K562 (cell line): Measurements from ENCODE around the gene OR56B4. TPM values are rescaled to one million over a fixed set of nuclear protein-coding genes. Genes with fewer than 3 reads are reported as not detected.

ENCODE experiments used
- ATAC-seq: fragments of 200-7000 bp; cut with Tn5 transposase; 3 replicates; pipeline ENCODE4 v1.9.1; 2020; ENCODE audit warnings: moderate library complexity
- BruUV-seq: library from RNA; stranded (reverse); fragments of 400-500 nt; replicated peaks from 2 replicates; lab custom pipeline; 2021; lab: Mats Ljungman, UMichigan
- CTCF ChIA-PET: fragments of 300-600 bp; formaldehyde crosslinking; extraction: SDS; loops from one replicate; lab custom pipeline; 2021; ENCODE audit warnings: low intra/inter-chr PET ratio; lab: Yijun Ruan, JAX
- POLR2A ChIA-PET: fragments of 300-600, 350-650 bp; sonication (Branson Sonifier 250); formaldehyde crosslinking; extraction: SDS; loops from one replicate; lab custom pipeline; 2021; ENCODE audit warnings: antibody characterized with exemption, inconsistent platforms; lab: Yijun Ruan, JAX
- DNase-seq, 4 experiments: peaks; one replicate each; pipeline versions ENCODE4 v3.0.0 to v3.0.0-alpha.2; 2011 to 2018; ENCODE audit warnings: low spot score in 3 of 4, mixed read lengths in 3 of 4; ENCODE audit errors: extremely low read depth in 1 of 4
- FAIRE-seq: peaks from 2 replicates; lab custom pipeline; 2011; peaks lifted over from hg19 to GRCh38; lab: Jason Lieb, UNC
- H2AFZ ChIP-seq: 2 replicates; pipeline ENCODE4 v1.6.0; 2011; ENCODE audit warnings: low read depth, low read length, control low read depth, inconsistent platforms
- H3K27ac ChIP-seq: fragments of 200-600 bp; 3 replicates; pipeline ENCODE4 v1.8.0; 2011; ENCODE audit warnings: low read depth, mild to moderate bottlenecking, control low read depth, inconsistent platforms, low read length, moderate library complexity, mixed read lengths; ENCODE audit errors: extremely low read depth
- H3K27me3 ChIP-seq, 2 experiments: fragments of 300-600 bp in 1 of 2; 2 replicates in 1 of 2; 3 replicates in 1 of 2; pipeline versions ENCODE4 v1.6.0 to v1.8.0; 2011; ENCODE audit warnings: inconsistent platforms in 2 of 2, low read length in 2 of 2, mild to moderate bottlenecking in 1 of 2, mixed read lengths in 1 of 2, moderate library complexity in 1 of 2; ENCODE audit not compliant: control insufficient read depth in 2 of 2, insufficient read depth in 2 of 2
- H3K36me3 ChIP-seq: fragments of 300-600 bp; 3 replicates; pipeline ENCODE4 v1.8.0; 2011; ENCODE audit warnings: mild to moderate bottlenecking, low read length, inconsistent platforms; ENCODE audit not compliant: control insufficient read depth, insufficient read depth
- H3K4me1 ChIP-seq, 2 experiments: fragments of 200-600 bp in 1 of 2; replicated peaks in 1 of 2; 2 replicates in 1 of 2; 3 replicates in 1 of 2; pipeline versions ENCODE4 v1.5.1 to v1.8.0; 2011; ENCODE audit warnings: inconsistent platforms in 2 of 2, low read length in 2 of 2, mild to moderate bottlenecking in 1 of 2, mixed read lengths in 1 of 2, moderate library complexity in 1 of 2; ENCODE audit not compliant: control insufficient read depth in 2 of 2, insufficient read depth in 2 of 2
- H3K4me2 ChIP-seq: 2 replicates; pipeline ENCODE4 v1.6.1; 2011; ENCODE audit warnings: low read length, control low read depth, inconsistent platforms, mixed read lengths; ENCODE audit not compliant: insufficient read depth
- H3K4me3 ChIP-seq: fragments of 200-600 bp; sonication (generic), shearing (Covaris generic); 2 replicates; pipeline ENCODE4 v1.5.1; 2016; ENCODE audit warnings: control low read depth, inconsistent platforms
- H3K79me2 ChIP-seq: fragments of 200-600 bp; 3 replicates; pipeline ENCODE4 v1.8.0; 2011; ENCODE audit warnings: low read length, inconsistent platforms; ENCODE audit not compliant: control insufficient read depth, insufficient read depth
- H3K9ac ChIP-seq, 2 experiments: 2 replicates each; pipeline versions ENCODE4 v1.6.0 to v1.6.1; 2011; ENCODE audit warnings: low read depth in 2 of 2, low read length in 2 of 2, control low read depth in 1 of 2, inconsistent platforms in 1 of 2, mild to moderate bottlenecking in 1 of 2, mixed read lengths in 1 of 2; ENCODE audit not compliant: insufficient read depth in 1 of 2
- H3K9me1 ChIP-seq: one replicate; pipeline ENCODE4 v1.6.0; 2011; ENCODE audit warnings: inconsistent platforms, mild to moderate bottlenecking, low read length, moderate library complexity; ENCODE audit not compliant: control insufficient read depth, insufficient read depth
- H3K9me3 ChIP-seq: replicated peaks from 2 replicates; pipeline ENCODE4 v1.5.1; 2011; ENCODE audit warnings: low read depth, low read length, inconsistent platforms; ENCODE audit not compliant: control insufficient read depth, insufficient read depth
- H4K20me1 ChIP-seq: replicated peaks from 2 replicates; pipeline ENCODE4 v1.6.1; 2011; ENCODE audit warnings: low read length, inconsistent platforms, mixed read lengths; ENCODE audit not compliant: control insufficient read depth, insufficient read depth
- HMG20B ChIP-seq: fragments of 250-450 bp; sonication (Bioruptor Pico); IDR thresholded peaks from 2 replicates; pipeline ENCODE4 v1.5.0; 2021; ENCODE audit warnings: mild to moderate bottlenecking
- SRSF1 ChIP-seq: fragments of 200-400 bp; formaldehyde crosslinking; IDR thresholded peaks from 2 replicates; pipeline ENCODE4 v1.6.1; 2017; ENCODE audit warnings: mild to moderate bottlenecking, low read depth, low read length, moderate library complexity
- STAT5A ChIP-seq: IDR thresholded peaks from 2 replicates; pipeline ENCODE4 v1.6.1; 2012; ENCODE audit warnings: low read length, inconsistent platforms, borderline replicate concordance
- WGBS: fragments of 100-300 bp; shearing (Covaris generic); methylation state at CpG from one replicate; pipeline ENCODE4 v1.1.6; 2016; ENCODE audit warnings: low coverage, mixed read lengths; ENCODE audit not compliant: insufficient coverage; ENCODE audit errors: missing lambda C conversion rate; 5-methylcytosine and 5-hydroxymethylcytosine counted together
- in situ Hi-C: fragments of 300-500 bp; cut with MboI; formaldehyde crosslinking; loops from 4 replicates; pipeline ENCODE4 v1.15.0; 2018; ENCODE audit warnings: inconsistent platforms, mixed read lengths
- intact Hi-C: fragments of 100-400 bp; cut with micrococcal nuclease; formaldehyde crosslinking; loops from 2 replicates; pipeline ENCODE4 v1.14.2; 2022
- polyA plus RNA-seq, 8 experiments: library from polyadenylated mRNA; depleted of rRNA in 4 of 8; stranded (reverse) in 5 of 8; unstranded in 3 of 8; fragments of >200 nt; fragmentation: Nextera tagmentation in 2 of 8; fragmentation: Illumina TruSeq in 1 of 8; extraction: Ambion mirVana in 2 of 8; extraction: Trizol in 1 of 8; gene quantifications; 2 replicates each; pipeline versions ENCODE4 v1.2.1 to v1.2.3, GENCODE V29; 2011 to 2014; ENCODE audit warnings: inconsistent platforms in 1 of 8, missing spikeins in 1 of 8
- total RNA-seq, 7 experiments: library from RNA; depleted of rRNA in 6 of 7; stranded (reverse); fragments of >200 nt in 6 of 7; fragmentation: Illumina TruSeq in 2 of 7; extraction: Trizol in 2 of 7; gene quantifications; 2 replicates each; pipeline versions ENCODE4 v1.2.1 to v1.2.3, GENCODE V29; 2011 to 2021; ENCODE audit warnings: low replicate concordance in 1 of 7
- TF ChIP-seq, protein P1 (sequence below): sonication (generic); formaldehyde crosslinking; IDR thresholded peaks from 2 replicates; pipeline ENCODE4 v1.8.0; 2022; ENCODE audit warnings: missing genetic modification reagents, mild to moderate bottlenecking, moderate library complexity, borderline replicate concordance
- TF ChIP-seq, protein P2 (sequence below): fragments of 450-650 bp; IDR thresholded peaks from 2 replicates; pipeline ENCODE4 v1.6.1; 2017; ENCODE audit warnings: antibody characterized with exemption, mild to moderate bottlenecking

The OR56B4 gene
- total and polyA plus RNA-seq, 9 of the 15 experiments (the other 6 are each of a cell fraction or from before 2014, with no cell fraction given) = 0.07 TPM; not detected in 8

DNA sequence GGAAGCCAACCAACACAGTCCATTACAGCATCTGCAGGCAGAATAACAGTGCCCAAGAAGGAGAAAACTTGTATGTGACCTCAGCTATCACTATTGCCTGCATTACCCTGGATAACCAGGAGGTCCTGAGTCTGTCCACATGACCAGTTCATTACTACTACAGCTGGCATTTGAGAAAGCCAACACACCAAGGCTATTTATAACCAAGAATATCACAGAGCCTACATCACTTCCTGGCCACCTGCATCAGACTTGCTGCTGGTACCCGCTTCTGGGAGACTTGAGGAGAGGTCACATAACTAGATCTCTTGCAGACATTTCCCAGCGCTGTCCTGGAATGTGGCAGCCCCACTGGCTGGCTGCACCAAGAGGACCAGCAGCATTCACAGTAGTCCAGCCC lies 11.1 kb upstream of the OR56B4 start:
- Histone ChIP-seq H3K9me3 (no peaks in the 10 kb centered on the region), H3K9me1 (no peaks in the 10 kb centered on the region), H3K9ac (no peak overlapping the region), H2AFZ (no peak overlapping the region), H3K36me3 (no peaks in the 10 kb centered on the region), H3K4me1 (no peaks in the 10 kb centered on the region), H3K79me2 (no peaks in the 10 kb centered on the region), H4K20me1 (no peaks in the 10 kb centered on the region), H3K4me2 (no peak overlapping the region), H3K27me3 (no peaks in the 10 kb centered on the region), H3K4me3 (no peak overlapping the region), H3K27ac (no peak overlapping the region)
- no TSS peak for BruUV-seq
- no peak for DNase-seq
- WGBS = 0% methylated on average over 2 of the region's 2 CpGs
- no peak for FAIRE-seq
- no peak for ATAC-seq
- ChIA-PET POLR2A (interaction anchor here (0.5 kb wide), 1 partner anchor 14 kb away, joined by 3 read pairs; no protein-coding TSS in a partner anchor), CTCF (no interaction called here)
- TF ChIP-seq, protein P1, sequence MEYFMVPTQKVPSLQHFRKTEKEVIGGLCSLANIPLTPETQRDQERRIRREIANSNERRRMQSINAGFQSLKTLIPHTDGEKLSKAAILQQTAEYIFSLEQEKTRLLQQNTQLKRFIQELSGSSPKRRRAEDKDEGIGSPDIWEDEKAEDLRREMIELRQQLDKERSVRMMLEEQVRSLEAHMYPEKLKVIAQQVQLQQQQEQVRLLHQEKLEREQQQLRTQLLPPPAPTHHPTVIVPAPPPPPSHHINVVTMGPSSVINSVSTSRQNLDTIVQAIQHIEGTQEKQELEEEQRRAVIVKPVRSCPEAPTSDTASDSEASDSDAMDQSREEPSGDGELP (CRISPR knock-in tag) = no peak
- TF ChIP-seq STAT5A = no peak
- intact Hi-C loops = no loop called here
- in situ Hi-C loops = no loop called here

DNA sequence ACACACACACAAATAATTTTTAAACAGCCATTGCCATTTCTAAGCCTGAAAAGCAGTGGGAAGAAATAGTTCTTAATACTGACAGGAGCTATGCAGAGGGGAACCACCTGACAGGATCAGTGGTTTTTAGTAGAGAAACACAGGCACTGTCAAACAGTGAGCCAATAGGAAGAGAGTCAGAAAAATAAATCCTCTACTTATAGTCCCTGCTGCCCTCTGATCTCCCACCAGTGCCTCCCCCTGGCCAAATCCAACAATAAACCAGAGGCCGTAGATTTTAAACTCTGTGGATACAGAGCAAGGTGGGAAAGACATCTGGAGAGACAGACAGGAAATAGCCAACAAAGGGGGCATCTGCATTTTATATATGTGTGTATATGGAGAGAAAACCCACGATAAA lies 7.9 kb upstream of the OR56B4 start:
- POLR2A ChIA-PET = interaction anchor here (1.1 kb wide), 1 partner anchor 823 kb away, joined by 3 read pairs; no protein-coding TSS in a partner anchor
- no peaks in the 10 kb centered on the region for H3K4me1 ChIP-seq
- no peaks in the 10 kb centered on the region for H3K36me3 ChIP-seq
- H2AFZ ChIP-seq = no peak overlapping the region
- FAIRE-seq = no peak
- H3K9me1 ChIP-seq = no peaks in the 10 kb centered on the region
- intact Hi-C loops (no loop called here), in situ Hi-C loops (no loop called here)
- WGBS = 0% methylated on average over 2 of the region's 2 CpGs
- TF ChIP-seq SRSF1 = no peak
- TF ChIP-seq, protein P2, sequence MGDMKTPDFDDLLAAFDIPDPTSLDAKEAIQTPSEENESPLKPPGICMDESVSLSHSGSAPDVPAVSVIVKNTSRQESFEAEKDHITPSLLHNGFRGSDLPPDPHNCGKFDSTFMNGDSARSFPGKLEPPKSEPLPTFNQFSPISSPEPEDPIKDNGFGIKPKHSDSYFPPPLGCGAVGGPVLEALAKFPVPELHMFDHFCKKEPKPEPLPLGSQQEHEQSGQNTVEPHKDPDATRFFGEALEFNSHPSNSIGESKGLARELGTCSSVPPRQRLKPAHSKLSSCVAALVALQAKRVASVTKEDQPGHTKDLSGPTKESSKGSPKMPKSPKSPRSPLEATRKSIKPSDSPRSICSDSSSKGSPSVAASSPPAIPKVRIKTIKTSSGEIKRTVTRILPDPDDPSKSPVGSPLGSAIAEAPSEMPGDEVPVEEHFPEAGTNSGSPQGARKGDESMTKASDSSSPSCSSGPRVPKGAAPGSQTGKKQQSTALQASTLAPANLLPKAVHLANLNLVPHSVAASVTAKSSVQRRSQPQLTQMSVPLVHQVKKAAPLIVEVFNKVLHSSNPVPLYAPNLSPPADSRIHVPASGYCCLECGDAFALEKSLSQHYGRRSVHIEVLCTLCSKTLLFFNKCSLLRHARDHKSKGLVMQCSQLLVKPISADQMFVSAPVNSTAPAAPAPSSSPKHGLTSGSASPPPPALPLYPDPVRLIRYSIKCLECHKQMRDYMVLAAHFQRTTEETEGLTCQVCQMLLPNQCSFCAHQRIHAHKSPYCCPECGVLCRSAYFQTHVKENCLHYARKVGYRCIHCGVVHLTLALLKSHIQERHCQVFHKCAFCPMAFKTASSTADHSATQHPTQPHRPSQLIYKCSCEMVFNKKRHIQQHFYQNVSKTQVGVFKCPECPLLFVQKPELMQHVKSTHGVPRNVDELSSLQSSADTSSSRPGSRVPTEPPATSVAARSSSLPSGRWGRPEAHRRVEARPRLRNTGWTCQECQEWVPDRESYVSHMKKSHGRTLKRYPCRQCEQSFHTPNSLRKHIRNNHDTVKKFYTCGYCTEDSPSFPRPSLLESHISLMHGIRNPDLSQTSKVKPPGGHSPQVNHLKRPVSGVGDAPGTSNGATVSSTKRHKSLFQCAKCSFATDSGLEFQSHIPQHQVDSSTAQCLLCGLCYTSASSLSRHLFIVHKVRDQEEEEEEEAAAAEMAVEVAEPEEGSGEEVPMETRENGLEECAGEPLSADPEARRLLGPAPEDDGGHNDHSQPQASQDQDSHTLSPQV = no peak
- no peak for TF ChIP-seq HMG20B (CRISPR knock-in tag)
- no peaks in the 10 kb centered on the region for H4K20me1 ChIP-seq
- BruUV-seq = no TSS peak
- no peaks in the 10 kb centered on the region for H3K79me2 ChIP-seq
- no peak for DNase-seq
- no peak overlapping the region for H3K27ac ChIP-seq
- CTCF ChIA-PET = no interaction called here
- H3K4me2 ChIP-seq = no peak overlapping the region
- no peak overlapping the region for H3K9ac ChIP-seq
- no peak overlapping the region for H3K4me3 ChIP-seq
- ATAC-seq = peak; percentile 49; the same call in 1 of the 3 replicates
- no peaks in the 10 kb centered on the region for H3K27me3 ChIP-seq
- H3K9me3 ChIP-seq = no peaks in the 10 kb centered on the region
